H1 (cell line): ENCODE measurements around the gene ADIPOR2. TPM values are rescaled to one million over a fixed set of nuclear protein-coding genes. Genes with fewer than 3 reads are reported as not detected.

Experiments used
- FOSL1 ChIP-seq: IDR thresholded peaks from 2 replicates; pipeline ENCODE4 v1.6.1; 2011; ENCODE audit warnings: mild to moderate bottlenecking, low read depth, low read length, moderate library complexity; ENCODE audit not compliant: insufficient read depth
- HDAC2 ChIP-seq, 2 experiments: fragments of 300-600 bp in 1 of 2; sonication (generic) in 1 of 2; IDR thresholded peaks; 2 replicates each; pipeline ENCODE4 v1.6.1; 2011 to 2012; ENCODE audit warnings: low read depth in 2 of 2, low read length in 2 of 2, mild to moderate bottlenecking in 2 of 2, moderate library complexity in 2 of 2, borderline replicate concordance in 1 of 2, inconsistent platforms in 1 of 2
- KDM4A ChIP-seq: IDR thresholded peaks from one replicate; pipeline ENCODE4 v1.7.1; 2012; ENCODE audit warnings: low read depth, mild to moderate bottlenecking, moderate library complexity, low read length, inconsistent platforms; ENCODE audit not compliant: severe bottlenecking
- POLR2AphosphoS5 ChIP-seq: IDR thresholded peaks from 2 replicates; pipeline ENCODE4 v1.6.1; 2011; ENCODE audit warnings: low read depth, low read length
- polyA plus RNA-seq, 7 experiments: library from polyadenylated mRNA; depleted of rRNA in 3 of 7; stranded (reverse) in 5 of 7; unstranded in 2 of 7; fragments of >200 nt in 5 of 7; fragments of 200-250 nt in 2 of 7; gene quantifications; 1 replicate in 5 of 7; 2 replicates in 1 of 7; 4 replicates in 1 of 7; pipeline versions ENCODE4 v1.2.1 to v1.2.3, GENCODE V29; 2011 to 2013; ENCODE audit warnings: missing spikeins in 2 of 7, mixed read lengths in 2 of 7
- total RNA-seq: library from RNA; stranded (reverse); fragmentation: NEBNext Ultra II Directional; extraction: Animal tissue kit (Norgen Biotek cat#: 25700); gene quantifications from 2 replicates; pipeline ENCODE4 v1.2.1, GENCODE V29; 2021

Gene ADIPOR2
- total and polyA plus RNA-seq, 2 of the 8 experiments (the other 6 are each of a cell fraction or from before 2014, with no cell fraction given) = 17.5 to 50.8 TPM

- TF ChIP-seq POLR2AphosphoS5 (no peak), HDAC2 (IDR thresholded peaks at IDR 0.05; ENCODE audit: borderline replicate concordance in 1 of 2, low read depth in 2 of 2, low read length in 2 of 2) (no peak), FOSL1 (no peak), KDM4A (no peak)
These were observed 110.6 kb downstream of the ADIPOR2 start (continued) for GRCh38 chr12:1801303-1801975.
